ENCODE results near the gene EIPR1.

GRCh38 chr2:3265471-3265870 is 112.1 kb downstream of the EIPR1 start:
- TF ChIP-seq EP300 (IDR thresholded peaks at IDR 0.05) (no peak), CTCF (IDR thresholded peaks at IDR 0.05) (no peak), POLR2A (IDR thresholded peaks at IDR 0.05) (no peak)
